ENCODE measurements around the gene UBB. TPM values are rescaled to one million over a fixed set of nuclear protein-coding genes. Genes with fewer than 3 reads are reported as not detected.

The UBB gene
- total RNA-seq, 1 experiment from 2014 or later: 2,497 TPM

DNA sequence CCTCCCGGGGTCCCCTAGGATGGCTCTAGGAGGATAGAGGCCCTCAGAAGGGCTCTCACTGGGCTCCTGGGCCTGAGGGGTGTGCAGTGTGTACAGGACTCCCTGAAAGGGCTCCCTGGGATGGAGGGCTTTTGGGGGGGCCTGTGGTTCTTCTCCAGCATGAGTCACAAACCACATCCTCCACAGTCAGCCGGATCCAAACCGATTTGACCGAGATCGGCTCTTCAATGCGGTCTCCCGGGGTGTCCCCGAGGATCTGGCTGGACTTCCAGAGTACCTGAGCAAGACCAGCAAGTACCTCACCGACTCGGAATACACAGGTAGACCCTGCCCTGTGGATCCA lies 39.0 kb downstream of the UBB start:
- ChIA-PET POLR2A (ENCODE audit: low non-redundant PET) (interaction anchor here (0.6 to 1.2 kb wide), 2 partner anchors 18 to 19 kb away, joined by 3 read pairs; no protein-coding TSS in a partner anchor), CTCF (no interaction called here)
- Histone ChIP-seq H3K36me3 (ENCODE audit: insufficient read depth, low read length, poor library complexity, severe bottlenecking) (no peaks in the 10 kb centered on the region), H3K27ac (ENCODE audit: low read depth, low read length, poor library complexity, severe bottlenecking) (no peak overlapping the region), H3K9me3 (ENCODE audit: low read depth, low read length, poor library complexity, severe bottlenecking) (no peaks in the 10 kb centered on the region), H3K4me3 (ENCODE audit: low read depth, low read length, poor library complexity, severe bottlenecking) (no peak overlapping the region), H3K27me3 (replicated peaks; ENCODE audit: insufficient read depth, low read depth, low read length, poor library complexity) (no peaks in the 10 kb centered on the region), H3K4me1 (ENCODE audit: insufficient read depth, low read length, poor library complexity, severe bottlenecking) (peaks cover 9% of the 10 kb centered on the region)
- no TSS peak for BruUV-seq (replicated peaks)
- intact Hi-C loops (cut with micrococcal nuclease; ENCODE audit: unreplicated experiment): no loop called here
- TF ChIP-seq EZH2 (IDR thresholded peaks at IDR 0.05; ENCODE audit: borderline replicate concordance, low read depth, low read length, poor library complexity, severe bottlenecking): no peak
- TF ChIP-seq, protein P1, sequence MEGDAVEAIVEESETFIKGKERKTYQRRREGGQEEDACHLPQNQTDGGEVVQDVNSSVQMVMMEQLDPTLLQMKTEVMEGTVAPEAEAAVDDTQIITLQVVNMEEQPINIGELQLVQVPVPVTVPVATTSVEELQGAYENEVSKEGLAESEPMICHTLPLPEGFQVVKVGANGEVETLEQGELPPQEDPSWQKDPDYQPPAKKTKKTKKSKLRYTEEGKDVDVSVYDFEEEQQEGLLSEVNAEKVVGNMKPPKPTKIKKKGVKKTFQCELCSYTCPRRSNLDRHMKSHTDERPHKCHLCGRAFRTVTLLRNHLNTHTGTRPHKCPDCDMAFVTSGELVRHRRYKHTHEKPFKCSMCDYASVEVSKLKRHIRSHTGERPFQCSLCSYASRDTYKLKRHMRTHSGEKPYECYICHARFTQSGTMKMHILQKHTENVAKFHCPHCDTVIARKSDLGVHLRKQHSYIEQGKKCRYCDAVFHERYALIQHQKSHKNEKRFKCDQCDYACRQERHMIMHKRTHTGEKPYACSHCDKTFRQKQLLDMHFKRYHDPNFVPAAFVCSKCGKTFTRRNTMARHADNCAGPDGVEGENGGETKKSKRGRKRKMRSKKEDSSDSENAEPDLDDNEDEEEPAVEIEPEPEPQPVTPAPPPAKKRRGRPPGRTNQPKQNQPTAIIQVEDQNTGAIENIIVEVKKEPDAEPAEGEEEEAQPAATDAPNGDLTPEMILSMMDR (conservative IDR thresholded peaks at IDR 0.05; ENCODE audit: low read depth, low read length): no peak
- no peak for DNase-seq (ENCODE audit: low spot score)

DNA sequence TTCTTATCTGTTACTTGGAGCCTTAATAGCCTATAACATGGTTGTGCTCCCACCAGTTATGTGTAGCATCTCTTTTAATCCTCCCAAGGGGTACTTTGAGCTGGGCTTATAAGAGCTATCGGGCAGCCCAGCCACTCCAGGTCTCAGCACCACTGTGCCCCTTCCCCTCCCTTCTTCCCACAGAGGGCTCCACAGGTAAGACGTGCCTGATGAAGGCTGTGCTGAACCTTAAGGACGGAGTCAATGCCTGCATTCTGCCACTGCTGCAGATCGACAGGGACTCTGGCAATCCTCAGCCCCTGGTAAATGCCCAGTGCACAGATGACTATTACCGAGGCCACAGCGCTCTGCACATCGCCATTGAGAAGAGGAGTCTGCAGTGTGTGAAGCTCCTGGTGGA lies 41.5 kb downstream of the UBB start:
- ChIA-PET POLR2A (ENCODE audit: low non-redundant PET) (no interaction called here), CTCF (no interaction called here)
- Histone ChIP-seq H3K27me3 (replicated peaks; ENCODE audit: insufficient read depth, low read depth, low read length, poor library complexity) (no peaks in the 10 kb centered on the region), H3K4me1 (ENCODE audit: insufficient read depth, low read length, poor library complexity, severe bottlenecking) (peaks cover 9% of the 10 kb centered on the region), H3K4me3 (ENCODE audit: low read depth, low read length, poor library complexity, severe bottlenecking) (no peak overlapping the region), H3K36me3 (ENCODE audit: insufficient read depth, low read length, poor library complexity, severe bottlenecking) (no peaks in the 10 kb centered on the region), H3K27ac (ENCODE audit: low read depth, low read length, poor library complexity, severe bottlenecking) (no peak overlapping the region), H3K9me3 (ENCODE audit: low read depth, low read length, poor library complexity, severe bottlenecking) (no peaks in the 10 kb centered on the region)
- no peak for DNase-seq (ENCODE audit: low spot score)
- no peak for TF ChIP-seq EZH2 (IDR thresholded peaks at IDR 0.05; ENCODE audit: borderline replicate concordance, low read depth, low read length, poor library complexity, severe bottlenecking)
- TF ChIP-seq, protein P1 (conservative IDR thresholded peaks at IDR 0.05; ENCODE audit: low read depth, low read length): no peak
- BruUV-seq (replicated peaks): no TSS peak
- intact Hi-C loops (cut with micrococcal nuclease; ENCODE audit: unreplicated experiment): no loop called here

DNA sequence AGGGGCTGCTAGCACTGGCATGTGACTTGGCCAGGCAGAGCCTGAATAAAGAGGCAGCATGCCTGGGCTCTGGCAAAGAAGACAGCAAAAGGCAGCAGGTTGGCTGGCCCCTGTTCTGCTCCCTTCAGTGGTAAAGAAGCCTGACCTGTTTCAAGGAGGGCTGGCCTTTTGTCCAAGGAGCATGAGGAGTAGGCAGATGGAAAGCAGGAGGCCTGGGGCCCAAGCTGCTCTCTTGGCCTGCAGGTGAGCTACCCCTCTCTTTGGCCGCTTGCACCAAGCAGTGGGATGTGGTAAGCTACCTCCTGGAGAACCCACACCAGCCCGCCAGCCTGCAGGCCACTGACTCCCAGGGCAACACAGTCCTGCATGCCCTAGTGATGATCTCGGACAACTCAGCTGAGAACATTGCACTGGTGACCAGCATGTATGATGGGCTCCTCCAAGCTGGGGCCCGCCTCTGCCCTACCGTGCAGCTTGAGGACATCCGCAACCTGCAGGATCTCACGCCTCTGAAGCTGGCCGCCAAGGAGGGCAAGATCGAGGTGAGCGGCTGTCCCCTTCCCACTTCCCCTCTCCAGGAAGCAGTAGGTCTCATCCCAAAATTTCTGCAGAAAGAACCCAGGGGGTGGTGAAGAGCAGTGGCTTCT lies 42.5 kb downstream of the UBB start:
- TF ChIP-seq EZH2 (IDR thresholded peaks at IDR 0.05; ENCODE audit: borderline replicate concordance, low read depth, low read length, poor library complexity, severe bottlenecking): no peak
- TF ChIP-seq, protein P1 (conservative IDR thresholded peaks at IDR 0.05; ENCODE audit: low read depth, low read length): no peak
- ChIA-PET CTCF (no interaction called here), POLR2A (ENCODE audit: low non-redundant PET) (no interaction called here)
- H3K27me3 ChIP-seq (replicated peaks; ENCODE audit: insufficient read depth, low read depth, low read length, poor library complexity): no peaks in the 10 kb centered on the region
- peaks cover 9% of the 10 kb centered on the region for H3K4me1 ChIP-seq (ENCODE audit: insufficient read depth, low read length, poor library complexity, severe bottlenecking)
- H3K9me3 ChIP-seq (ENCODE audit: low read depth, low read length, poor library complexity, severe bottlenecking): no peaks in the 10 kb centered on the region
- H3K36me3 ChIP-seq (ENCODE audit: insufficient read depth, low read length, poor library complexity, severe bottlenecking): no peaks in the 10 kb centered on the region
- BruUV-seq (replicated peaks): no TSS peak
- intact Hi-C loops (cut with micrococcal nuclease; ENCODE audit: unreplicated experiment): no loop called here
- no peak overlapping the region for H3K4me3 ChIP-seq (ENCODE audit: low read depth, low read length, poor library complexity, severe bottlenecking)
- no peak for DNase-seq (ENCODE audit: low spot score)
- no peak overlapping the region for H3K27ac ChIP-seq (ENCODE audit: low read depth, low read length, poor library complexity, severe bottlenecking)
